Caco-2 (cell line): ENCODE data around the gene ZFC3H1. TPM values are rescaled to one million over a fixed set of nuclear protein-coding genes. Genes with fewer than 3 reads are reported as not detected.

Experiments used
- BruUV-seq: library from RNA; stranded (reverse); fragments of 400-500 nt; replicated peaks from 2 replicates; lab custom pipeline; 2021; lab: Mats Ljungman, UMichigan
- CTCF ChIA-PET: fragments of 300-600 bp; sonication (Branson Sonifier 250); formaldehyde crosslinking; loops from one replicate; lab custom pipeline; 2022; ENCODE audit warnings: antibody characterized with exemption; lab: Charles Lee
- POLR2A ChIA-PET: fragments of 300-600 bp; sonication (Branson Sonifier 250); formaldehyde crosslinking; loops from one replicate; lab custom pipeline; 2022; ENCODE audit warnings: antibody characterized with exemption; lab: Charles Lee
- DNase-seq, 2 experiments: peaks; one replicate each; pipeline versions ENCODE4 v3.0.0 to v3.0.0-alpha.2; 2020 to 2022
- H3K27me3 ChIP-seq: replicated peaks from 2 replicates; pipeline ENCODE4 v1.6.0; 2011; ENCODE audit warnings: low read length; ENCODE audit not compliant: control insufficient read depth, insufficient read depth
- H3K36me3 ChIP-seq: 2 replicates; pipeline ENCODE4 v1.5.1; 2011; ENCODE audit warnings: low read length; ENCODE audit not compliant: control insufficient read depth, insufficient read depth
- H3K4me1 ChIP-seq: fragments of 250-450 bp; sonication (Bioruptor Pico); 2 replicates; pipeline ENCODE4 v1.5.1; 2020; ENCODE audit warnings: mild to moderate bottlenecking
- H3K4me3 ChIP-seq: 2 replicates; pipeline ENCODE4 v1.5.1; 2011; ENCODE audit warnings: low read depth, mild to moderate bottlenecking, control low read depth, low read length
- H3K9me3 ChIP-seq: fragments of 250-450 bp; sonication (Bioruptor Pico); 2 replicates; pipeline ENCODE4 v1.5.1; 2020; ENCODE audit warnings: mild to moderate bottlenecking, moderate library complexity
- H3K27ac Mint-ChIP-seq: one replicate; pipeline ENCODE4 v1.8.0; 2022; ENCODE audit warnings: mixed read lengths; ENCODE audit not compliant: unreplicated experiment
- H3K27me3 Mint-ChIP-seq: one replicate; pipeline ENCODE4 v1.8.0; 2022; ENCODE audit warnings: mixed read lengths; ENCODE audit not compliant: insufficient read depth, unreplicated experiment
- H3K36me3 Mint-ChIP-seq: one replicate; pipeline ENCODE4 v1.8.0; 2022; ENCODE audit warnings: mild to moderate bottlenecking, mixed read lengths; ENCODE audit not compliant: insufficient read depth, unreplicated experiment
- H3K4me1 Mint-ChIP-seq: one replicate; pipeline ENCODE4 v1.8.0; 2022; ENCODE audit warnings: low read depth, mixed read lengths; ENCODE audit not compliant: unreplicated experiment
- H3K4me3 Mint-ChIP-seq: one replicate; pipeline ENCODE4 v1.8.0; 2022; ENCODE audit warnings: mild to moderate bottlenecking, moderate library complexity, mixed read lengths; ENCODE audit not compliant: unreplicated experiment
- H3K9me3 Mint-ChIP-seq: one replicate; pipeline ENCODE4 v1.8.0; 2022; ENCODE audit warnings: mixed read lengths; ENCODE audit not compliant: unreplicated experiment
- CTCF ChIP-seq, 2 experiments: fragments of 200-600 bp in 1 of 2; IDR thresholded peaks; 1 replicate in 1 of 2; 2 replicates in 1 of 2; pipeline versions ENCODE4 v1.5.1 to v1.8.0; 2011 to 2022; ENCODE audit warnings: antibody characterized with exemption in 1 of 2, control low read depth in 1 of 2, inconsistent platforms in 1 of 2, low read depth in 1 of 2, low read length in 1 of 2, mild to moderate bottlenecking in 1 of 2, moderate library complexity in 1 of 2; ENCODE audit not compliant: insufficient read depth in 1 of 2, severe bottlenecking in 1 of 2, unreplicated experiment in 1 of 2
- intact Hi-C: fragments of 100-400 bp; cut with micrococcal nuclease; formaldehyde crosslinking; loops from one replicate; pipeline ENCODE4 v1.10.0; 2022; ENCODE audit not compliant: unreplicated experiment
- total RNA-seq: library from RNA; stranded (reverse); gene quantifications from 2 replicates; pipeline ENCODE4 v1.2.3, GENCODE V29; 2022

ZFC3H1 gene
- total RNA-seq, 1 experiment from 2014 or later: 48.7 TPM

GRCh38 chr12:71562676-71563595, 100.7 kb downstream of the ZFC3H1 start:
- no TSS peak for BruUV-seq
- no peak for TF ChIP-seq CTCF (IDR thresholded peaks at IDR 0.05; ENCODE audit: insufficient read depth in 1 of 2, low read depth in 1 of 2, low read length in 1 of 2, severe bottlenecking in 1 of 2, unreplicated experiment in 1 of 2)
- H3K4me1 Mint-ChIP-seq: no peaks in the 10 kb centered on the region
- peaks cover 23% of the 10 kb centered on the region for H3K36me3 Mint-ChIP-seq
- H3K9me3 Mint-ChIP-seq: no peaks in the 10 kb centered on the region
- H3K27ac Mint-ChIP-seq: no peak overlapping the region
- Histone ChIP-seq H3K4me1 (peaks cover 4% of the 10 kb centered on the region; the same call in 1 of the 2 replicates), H3K4me3 (no peak overlapping the region), H3K9me3 (no peaks in the 10 kb centered on the region), H3K27me3 (no peaks in the 10 kb centered on the region), H3K36me3 (no peaks in the 10 kb centered on the region)
- H3K4me3 Mint-ChIP-seq: no peak overlapping the region
- intact Hi-C loops: no loop called here
- POLR2A ChIA-PET: no interaction called here
- H3K27me3 Mint-ChIP-seq: no peaks in the 10 kb centered on the region
- no peak for DNase-seq
- CTCF ChIA-PET: no interaction called here

Other genes with a start within 250 kb of the ZFC3H1 start
- gene LGR5, start 224.1 kb downstream of the ZFC3H1 start, total RNA-seq: 28.0 and 28.4 TPM in 2 replicates
- gene THAP2, start 453 bp upstream of the ZFC3H1 start, total RNA-seq: 2.7 and 4.6 TPM in 2 replicates
- gene TMEM19, start 22.2 kb upstream of the ZFC3H1 start, total RNA-seq: 17.8 and 24.2 TPM in 2 replicates
- 69.6 and 72.0 TPM in 2 replicates for gene RAB21, start 91.0 kb upstream of the ZFC3H1 start, total RNA-seq
- gene TBC1D15, start 175.9 kb upstream of the ZFC3H1 start, total RNA-seq: 27.1 and 31.3 TPM in 2 replicates